GM12801 (cell line): ENCODE measurements around the gene KLHL12.

Experiments used
- TF ChIP-seq, protein P1 (sequence below): IDR thresholded peaks from one replicate; pipeline ENCODE4 v1.5.1; 2011; ENCODE audit warnings: control low read depth; ENCODE audit not compliant: insufficient read length; ENCODE audit errors: extremely low read depth

The KLHL12 gene

DNA sequence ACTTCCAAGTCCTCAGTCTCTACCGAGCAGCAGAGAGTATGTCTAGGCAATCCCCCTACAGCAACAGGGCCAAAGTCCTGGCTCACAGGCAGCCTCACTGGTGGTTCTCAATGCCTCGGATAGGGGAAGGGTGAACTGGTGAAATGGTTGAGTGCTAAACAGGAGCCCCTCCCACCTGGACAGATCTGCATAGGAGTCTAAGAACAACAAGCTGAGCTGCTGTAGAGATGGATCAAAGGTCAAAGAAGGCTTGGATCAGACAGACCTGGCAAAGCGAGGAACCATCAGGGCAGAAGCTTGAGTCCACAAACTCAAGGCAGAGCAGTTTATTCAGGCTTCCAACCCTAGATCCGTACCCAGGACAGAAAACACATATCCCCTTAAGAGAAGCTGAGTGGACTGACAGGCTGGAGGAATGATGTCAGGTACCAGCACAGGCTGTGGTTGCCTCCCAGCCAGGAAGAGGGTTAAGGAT, 69.9 kb downstream of the KLHL12 start:
- TF ChIP-seq, protein P1, sequence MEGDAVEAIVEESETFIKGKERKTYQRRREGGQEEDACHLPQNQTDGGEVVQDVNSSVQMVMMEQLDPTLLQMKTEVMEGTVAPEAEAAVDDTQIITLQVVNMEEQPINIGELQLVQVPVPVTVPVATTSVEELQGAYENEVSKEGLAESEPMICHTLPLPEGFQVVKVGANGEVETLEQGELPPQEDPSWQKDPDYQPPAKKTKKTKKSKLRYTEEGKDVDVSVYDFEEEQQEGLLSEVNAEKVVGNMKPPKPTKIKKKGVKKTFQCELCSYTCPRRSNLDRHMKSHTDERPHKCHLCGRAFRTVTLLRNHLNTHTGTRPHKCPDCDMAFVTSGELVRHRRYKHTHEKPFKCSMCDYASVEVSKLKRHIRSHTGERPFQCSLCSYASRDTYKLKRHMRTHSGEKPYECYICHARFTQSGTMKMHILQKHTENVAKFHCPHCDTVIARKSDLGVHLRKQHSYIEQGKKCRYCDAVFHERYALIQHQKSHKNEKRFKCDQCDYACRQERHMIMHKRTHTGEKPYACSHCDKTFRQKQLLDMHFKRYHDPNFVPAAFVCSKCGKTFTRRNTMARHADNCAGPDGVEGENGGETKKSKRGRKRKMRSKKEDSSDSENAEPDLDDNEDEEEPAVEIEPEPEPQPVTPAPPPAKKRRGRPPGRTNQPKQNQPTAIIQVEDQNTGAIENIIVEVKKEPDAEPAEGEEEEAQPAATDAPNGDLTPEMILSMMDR = no peak

DNA sequence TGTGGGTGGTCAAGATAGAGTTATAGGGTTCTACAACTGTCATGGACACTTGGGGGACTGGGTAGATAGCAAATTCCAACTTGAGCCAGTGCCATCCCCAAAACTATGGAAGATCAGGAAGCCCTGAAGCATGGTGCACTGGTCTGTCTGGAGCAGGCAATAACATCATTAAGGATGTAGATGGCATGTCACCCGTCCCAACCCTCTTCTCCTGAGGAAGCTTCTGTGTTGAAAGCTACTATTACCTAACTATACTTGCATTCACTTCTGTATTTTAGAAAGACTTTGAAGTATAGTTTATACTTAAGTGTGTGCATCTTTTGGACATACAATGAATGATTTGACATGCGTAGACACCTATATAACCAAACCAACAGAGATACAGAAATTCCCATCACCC, 71.0 kb downstream of the KLHL12 start:
- TF ChIP-seq, protein P1 = no peak

DNA sequence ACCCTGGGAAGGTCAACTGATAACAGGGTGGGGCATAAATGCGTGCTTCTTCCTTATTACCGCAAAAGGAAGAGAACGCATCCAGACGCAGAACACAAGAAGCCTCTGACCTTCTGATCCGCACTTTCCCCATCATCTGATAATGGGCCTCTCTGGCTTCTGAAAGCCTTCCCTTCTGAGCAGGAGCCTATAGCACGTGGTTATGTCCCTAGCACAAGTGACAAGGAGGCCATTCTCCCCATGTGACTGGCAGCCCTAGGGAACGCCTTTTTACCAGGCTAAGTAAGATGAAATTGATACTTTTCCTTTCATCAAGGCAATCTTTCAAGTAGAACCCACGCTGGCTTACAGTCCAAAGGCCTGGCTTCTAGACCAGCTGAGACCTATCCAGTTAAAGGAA, 72.2 kb downstream of the KLHL12 start:
- TF ChIP-seq, protein P1 = no peak

DNA sequence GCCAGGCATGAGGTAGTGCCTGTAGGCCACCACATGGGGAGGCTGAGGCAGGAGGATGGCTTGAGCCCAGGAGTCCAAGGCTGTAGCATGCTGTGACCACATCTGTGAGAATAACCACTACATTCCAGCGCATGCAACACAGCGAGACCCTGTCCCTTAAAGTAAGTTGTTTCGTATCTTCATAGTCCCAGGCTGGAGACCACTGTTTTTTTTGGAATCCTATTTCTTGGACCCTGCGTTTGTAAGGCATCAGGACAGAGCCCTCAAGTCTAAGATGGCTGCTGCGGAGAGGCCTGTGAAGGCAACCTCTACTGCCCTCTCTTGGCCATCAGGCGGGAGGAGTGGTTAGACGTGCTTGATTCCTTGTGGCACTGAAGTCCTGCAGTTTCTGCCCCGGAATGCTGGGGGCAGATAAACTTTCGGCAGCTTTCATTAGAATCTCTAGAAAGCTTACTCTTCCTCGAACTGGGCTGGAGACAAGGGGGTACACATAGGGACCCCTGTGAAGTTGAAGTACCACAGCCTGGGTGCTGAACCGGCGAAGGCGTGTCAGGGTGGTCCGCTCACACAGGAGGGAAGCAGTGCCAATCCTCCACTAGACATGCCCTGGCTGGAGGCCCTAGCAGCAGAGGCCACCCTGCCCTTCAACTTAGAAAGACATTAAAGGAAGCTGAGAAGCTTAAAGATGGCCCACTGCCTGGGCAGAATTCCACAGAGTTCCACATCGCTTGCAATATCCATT, 74.7 kb downstream of the KLHL12 start:
- TF ChIP-seq, protein P1 = no peak

DNA sequence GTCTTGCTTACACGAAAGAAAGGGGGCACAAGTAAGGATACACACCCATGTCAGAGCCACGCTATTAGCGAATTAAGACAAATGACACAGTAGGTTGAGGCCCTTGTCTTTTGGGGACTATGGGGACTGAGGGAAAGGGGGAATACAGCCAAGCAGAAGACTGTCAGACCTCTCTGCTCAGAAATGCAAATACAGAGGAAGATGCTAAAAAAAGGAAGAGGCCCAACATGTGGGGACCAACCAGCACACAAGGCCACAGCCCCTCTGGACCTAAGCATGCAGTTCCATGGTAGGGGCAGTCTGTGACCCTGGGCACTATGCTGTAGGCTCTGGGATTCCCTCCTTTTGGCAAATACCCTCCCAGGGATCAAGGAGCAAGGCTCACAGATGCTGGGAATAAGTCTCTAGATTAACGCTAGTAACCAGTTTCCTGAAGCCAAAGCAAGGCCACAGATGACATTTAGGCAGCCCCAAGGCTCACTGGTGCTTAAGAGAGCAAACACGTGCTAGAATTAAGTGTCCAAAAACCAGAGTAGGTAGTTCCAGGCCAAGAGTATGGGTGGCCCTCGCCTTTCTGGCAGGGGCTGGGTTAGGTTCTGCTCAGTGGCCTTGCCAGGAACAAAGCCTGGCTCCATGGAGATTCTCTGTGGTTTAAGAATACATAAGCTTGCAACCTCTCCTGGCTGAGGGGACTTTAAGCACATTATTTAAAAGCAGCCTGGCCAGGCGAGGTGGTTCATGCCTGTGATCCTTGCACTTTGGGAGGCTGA, 76.3 kb downstream of the KLHL12 start:
- TF ChIP-seq, protein P1 = no peak

DNA sequence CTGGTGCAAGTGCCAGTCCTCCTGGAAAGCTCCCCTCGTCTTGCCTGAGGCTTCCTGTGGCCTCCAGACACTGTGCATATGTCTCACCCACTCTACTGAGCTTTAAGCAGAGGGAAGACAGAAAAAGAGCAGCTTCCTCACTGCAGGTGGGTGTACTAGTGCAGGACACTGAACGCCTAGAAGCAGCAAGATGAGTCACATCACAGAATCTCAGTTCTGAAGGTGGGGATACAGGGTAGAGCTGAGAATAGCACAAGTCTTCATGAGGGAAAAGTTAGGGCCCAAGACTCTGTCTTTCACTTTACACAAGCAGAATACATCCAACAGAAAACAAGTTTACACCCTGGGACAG, 78.9 kb downstream of the KLHL12 start:
- TF ChIP-seq, protein P1 = no peak

DNA sequence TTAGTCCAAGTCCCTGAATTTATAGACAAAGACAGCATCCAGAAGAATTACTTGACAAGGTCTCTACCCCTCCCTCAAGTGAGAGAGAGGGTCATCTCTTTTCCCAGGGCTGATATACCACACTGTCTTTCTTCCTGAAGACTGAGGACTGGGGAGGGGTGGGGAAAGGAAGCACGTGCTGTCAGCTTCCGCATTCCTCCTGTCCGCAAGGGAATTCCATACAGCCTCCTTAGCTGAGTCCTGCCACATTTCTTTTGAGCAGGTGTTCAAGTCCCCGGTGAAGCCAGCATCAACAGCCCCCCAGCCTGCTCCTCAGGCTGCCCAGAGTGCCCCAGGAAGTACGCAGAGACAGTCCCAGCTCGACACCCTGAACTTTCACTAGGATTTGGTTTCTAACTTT, 82.1 kb downstream of the KLHL12 start:
- TF ChIP-seq, protein P1 = no peak
